HG03175 (cell line): Measurements from ENCODE around the gene NEAT1.

Source experiments
- ATAC-seq: cut with Tn5 transposase; IDR thresholded peaks from one replicate; pipeline ENCODE4 v1.9.1; 2021; ENCODE audit warnings: mild to moderate bottlenecking, moderate library complexity; ENCODE audit not compliant: unreplicated experiment

NEAT1 gene

GRCh38 chr11:65389294-65389980, 33.2 kb upstream of the NEAT1 start:
- ATAC-seq, result no peak

GRCh38 chr11:65390099-65390941, 32.3 kb upstream of the NEAT1 start:
- ATAC-seq, result no peak

GRCh38 chr11:65390996-65391395, 31.6 kb upstream of the NEAT1 start:
- no peak for ATAC-seq

GRCh38 chr11:65392186-65392829, 30.3 kb upstream of the NEAT1 start:
- no peak for ATAC-seq

- ATAC-seq, result no peak
Observed at GRCh38 chr11:65392899-65393298, 29.7 kb upstream of the NEAT1 start.

- ATAC-seq, result no peak
Observed at GRCh38 chr11:65393513-65394079, 29.0 kb upstream of the NEAT1 start.

- ATAC-seq, result no peak
Observed at GRCh38 chr11:65394125-65394536, 28.5 kb upstream of the NEAT1 start.

GRCh38 chr11:65395961-65396530, 26.6 kb upstream of the NEAT1 start:
- ATAC-seq, result no peak

GRCh38 chr11:65396769-65397745, 25.5 kb upstream of the NEAT1 start:
- no peak for ATAC-seq

GRCh38 chr11:65398362-65398910, 24.2 kb upstream of the NEAT1 start:
- no peak for ATAC-seq

GRCh38 chr11:65399249-65399648, 23.3 kb upstream of the NEAT1 start:
- ATAC-seq, result no peak

- no peak for ATAC-seq
Observed at GRCh38 chr11:65399845-65400244, 22.8 kb upstream of the NEAT1 start.

GRCh38 chr11:65400307-65401072, 22.1 kb upstream of the NEAT1 start:
- ATAC-seq, result no peak

- no peak for ATAC-seq
Observed at GRCh38 chr11:65401073-65401802, 21.4 kb upstream of the NEAT1 start.

GRCh38 chr11:65401803-65402248, 20.8 kb upstream of the NEAT1 start:
- ATAC-seq, result no peak

- no peak for ATAC-seq
Observed at GRCh38 chr11:65402790-65403189, 19.8 kb upstream of the NEAT1 start.

GRCh38 chr11:65403607-65404121, 18.9 kb upstream of the NEAT1 start:
- ATAC-seq, result no peak

- ATAC-seq, result no peak
Observed at GRCh38 chr11:65404210-65404609, 18.4 kb upstream of the NEAT1 start.
